Islet precursor cell (in vitro differentiated cells): Measurements from ENCODE around the gene DRAM1.
"Not testable (repeated sequence)": the region's sequence is repeated elsewhere in the genome, so short reads cannot be mapped to it uniquely, and the experiment has no call there.

Experiments used
- DNase-seq: peaks from one replicate; pipeline ENCODE4 v3.0.0-alpha.2; 2018

The DRAM1 gene

GRCh38 chr12:101859664-101860607, 17.4 kb upstream of the DRAM1 start:
- no peak for DNase-seq

GRCh38 chr12:101861688-101862087, 15.7 kb upstream of the DRAM1 start:
- not testable (repeated sequence) for DNase-seq

- no peak for DNase-seq
These were observed 15.1 kb upstream of the DRAM1 start for GRCh38 chr12:101862245-101862644.

GRCh38 chr12:101863981-101864380, 13.4 kb upstream of the DRAM1 start:
- no peak for DNase-seq

- peak; percentile 63 for DNase-seq
These were observed 10.6 kb upstream of the DRAM1 start for GRCh38 chr12:101866615-101867373.

- DNase-seq: not testable (repeated sequence)
These were observed 9.8 kb upstream of the DRAM1 start for GRCh38 chr12:101867619-101868018.

GRCh38 chr12:101870925-101871324, 6.5 kb upstream of the DRAM1 start:
- no peak for DNase-seq

GRCh38 chr12:101875162-101875561, 2.2 kb upstream of the DRAM1 start:
- DNase-seq: no peak

- no peak for DNase-seq
These were observed 989 bp upstream of the DRAM1 start for GRCh38 chr12:101876322-101876860.

- no peak for DNase-seq
These were observed 444 bp downstream of the DRAM1 start for GRCh38 chr12:101877806-101878242.

- no peak for DNase-seq
These were observed 952 bp downstream of the DRAM1 start for GRCh38 chr12:101878243-101878821.

- DNase-seq: no peak
These were observed 3.4 kb downstream of the DRAM1 start for GRCh38 chr12:101880769-101881168.

GRCh38 chr12:101881228-101881627, 3.8 kb downstream of the DRAM1 start:
- DNase-seq: no peak

- DNase-seq: no peak
These were observed 6.8 kb downstream of the DRAM1 start for GRCh38 chr12:101884174-101884573.

GRCh38 chr12:101884781-101885340, 7.5 kb downstream of the DRAM1 start:
- DNase-seq: not testable (repeated sequence)

GRCh38 chr12:101885912-101886561, 8.7 kb downstream of the DRAM1 start:
- no peak for DNase-seq

GRCh38 chr12:101889211-101889752, 11.9 kb downstream of the DRAM1 start:
- no peak for DNase-seq

GRCh38 chr12:101891462-101891971, 14.1 kb downstream of the DRAM1 start:
- DNase-seq: no peak

GRCh38 chr12:101892794-101893193, 15.4 kb downstream of the DRAM1 start:
- no peak for DNase-seq

- no peak for DNase-seq
These were observed 24.4 kb downstream of the DRAM1 start for GRCh38 chr12:101901777-101902176.

- DNase-seq: no peak
These were observed 25.3 kb downstream of the DRAM1 start for GRCh38 chr12:101902641-101903040.

GRCh38 chr12:101906226-101906625, 28.8 kb downstream of the DRAM1 start:
- no peak for DNase-seq
